ENCODE measurements around the gene IGLL5. TPM values are rescaled to one million over a fixed set of nuclear protein-coding genes. Genes with fewer than 3 reads are reported as not detected.

IGLL5 gene
- polyA plus RNA-seq, 1 donor (not counting 4 experiments of a cell fraction or from before 2014, with no cell fraction given), result not detected

- H4K20me1 ChIP-seq (ENCODE audit: control insufficient read depth, extremely low read depth, insufficient read depth, low read length), result no peaks in the 10 kb centered on the region
- H3K36me3 ChIP-seq (ENCODE audit: control insufficient read depth in 2 of 2, extremely low read depth in 1 of 2, insufficient read depth in 2 of 2, low read length in 2 of 2), result no peaks in the 10 kb centered on the region
- H3K9me3 ChIP-seq (ENCODE audit: control insufficient read depth, low read depth, low read length), result no peaks in the 10 kb centered on the region
- no peaks in the 10 kb centered on the region for H3K9me1 ChIP-seq (ENCODE audit: control insufficient read depth, extremely low read depth, insufficient read depth, low read length)
- no peak overlapping the region for H3K9ac ChIP-seq (ENCODE audit: control insufficient read depth, extremely low read depth, insufficient read depth, low read length)
- no peaks in the 10 kb centered on the region for H3K4me1 ChIP-seq (ENCODE audit: control insufficient read depth, extremely low read depth, insufficient read depth, low read length)
- FAIRE-seq, result no peak
- no peak overlapping the region for H2AFZ ChIP-seq (ENCODE audit: control insufficient read depth, low read length)
- TF ChIP-seq EZH2 (IDR thresholded peaks at IDR 0.05; ENCODE audit: low read length), result no peak
- no peak for TF ChIP-seq CTCF (optimal IDR thresholded peaks at IDR 0.05 in 1 of 3, IDR thresholded peaks at IDR 0.05 in 1 of 3, conservative IDR thresholded peaks at IDR 0.05 in 1 of 3; ENCODE audit: extremely low read depth in 1 of 3, insufficient read depth in 2 of 3, low read length in 3 of 3)
- no peak overlapping the region for H3K27ac ChIP-seq (ENCODE audit: control insufficient read depth, insufficient read depth, low read length)
- H3K4me3 ChIP-seq (ENCODE audit: control insufficient read depth in 2 of 3, extremely low read depth in 1 of 3, insufficient read depth in 2 of 3, low read depth in 1 of 3, low read length in 3 of 3), result no peak overlapping the region
- no peak for DNase-seq (ENCODE audit: low read depth, low spot score)
- peaks cover 21% of the 10 kb centered on the region for H3K27me3 ChIP-seq (ENCODE audit: control insufficient read depth, extremely low read depth, insufficient read depth, low read length)
- H3K4me2 ChIP-seq (ENCODE audit: control insufficient read depth, extremely low read depth, insufficient read depth, low read depth, low read length), result no peak overlapping the region
- H3K79me2 ChIP-seq (ENCODE audit: control insufficient read depth, insufficient read depth, low read length), result no peaks in the 10 kb centered on the region
- dilution Hi-C loops (cut with MboI; ENCODE audit: extremely low pct_ligation_motif_present, low sequenced_read_pairs), result no loop called here
Observed at GRCh38 chr22:22892096-22893052, 4.8 kb downstream of the IGLL5 start.

- H3K4me3 ChIP-seq (ENCODE audit: control insufficient read depth in 2 of 3, extremely low read depth in 1 of 3, insufficient read depth in 2 of 3, low read depth in 1 of 3, low read length in 3 of 3), result no peak overlapping the region
- no peaks in the 10 kb centered on the region for H3K79me2 ChIP-seq (ENCODE audit: control insufficient read depth, insufficient read depth, low read length)
- TF ChIP-seq EZH2 (IDR thresholded peaks at IDR 0.05; ENCODE audit: low read length) (no peak), CTCF (optimal IDR thresholded peaks at IDR 0.05 in 1 of 3, IDR thresholded peaks at IDR 0.05 in 1 of 3, conservative IDR thresholded peaks at IDR 0.05 in 1 of 3; ENCODE audit: extremely low read depth in 1 of 3, insufficient read depth in 2 of 3, low read length in 3 of 3) (no peak)
- H3K27ac ChIP-seq (ENCODE audit: control insufficient read depth, insufficient read depth, low read length), result no peak overlapping the region
- H3K4me1 ChIP-seq (ENCODE audit: control insufficient read depth, extremely low read depth, insufficient read depth, low read length), result no peaks in the 10 kb centered on the region
- H3K27me3 ChIP-seq (ENCODE audit: control insufficient read depth, extremely low read depth, insufficient read depth, low read length), result peaks cover 21% of the 10 kb centered on the region
- FAIRE-seq (no peak), DNase-seq (ENCODE audit: low read depth, low spot score) (no peak)
- dilution Hi-C loops (cut with MboI; ENCODE audit: extremely low pct_ligation_motif_present, low sequenced_read_pairs), result no loop called here
- H3K4me2 ChIP-seq (ENCODE audit: control insufficient read depth, extremely low read depth, insufficient read depth, low read depth, low read length), result no peak overlapping the region
- H3K9me3 ChIP-seq (ENCODE audit: control insufficient read depth, low read depth, low read length), result no peaks in the 10 kb centered on the region
- H3K9me1 ChIP-seq (ENCODE audit: control insufficient read depth, extremely low read depth, insufficient read depth, low read length), result no peaks in the 10 kb centered on the region
- no peak overlapping the region for H3K9ac ChIP-seq (ENCODE audit: control insufficient read depth, extremely low read depth, insufficient read depth, low read length)
- H2AFZ ChIP-seq (ENCODE audit: control insufficient read depth, low read length), result no peak overlapping the region
- no peaks in the 10 kb centered on the region for H3K36me3 ChIP-seq (ENCODE audit: control insufficient read depth in 2 of 2, extremely low read depth in 1 of 2, insufficient read depth in 2 of 2, low read length in 2 of 2)
- no peaks in the 10 kb centered on the region for H4K20me1 ChIP-seq (ENCODE audit: control insufficient read depth, extremely low read depth, insufficient read depth, low read length)
Observed at GRCh38 chr22:22893077-22893805, 5.6 kb downstream of the IGLL5 start.
